DMS153 treated with DMSO at 0.1 percent for 48 hours (cell line): ENCODE data around the gene INO80E.

Experiments
- DNase-seq: peaks from one replicate; lab custom pipeline; 2025; ENCODE audit not compliant: unreplicated experiment; lab: John Stamatoyannopoulos, UW

The INO80E gene

DNA sequence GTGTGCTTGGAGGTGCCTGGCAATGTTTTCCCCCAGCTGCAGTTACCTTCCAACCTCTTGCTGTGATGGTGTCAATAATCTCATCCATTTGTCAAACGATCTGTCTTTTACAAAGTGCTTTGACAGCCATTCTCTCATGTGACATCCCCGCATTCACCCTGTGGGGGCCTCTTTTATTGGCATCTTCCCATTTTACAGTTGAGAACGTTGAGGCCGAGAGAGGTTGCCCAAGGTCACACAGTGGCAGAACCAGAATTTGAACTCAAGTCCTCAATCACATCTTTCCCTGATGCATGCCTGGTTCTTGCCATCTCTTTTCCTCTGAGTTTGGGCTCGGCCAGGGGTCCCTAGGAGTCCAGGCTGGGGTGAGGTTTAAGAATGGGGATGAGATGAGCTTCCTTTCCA is 20.9 kb upstream of the INO80E start:
- no peak for DNase-seq

GRCh38 chr16:29975811-29976511 is 20.1 kb upstream of the INO80E start:
- DNase-seq = no peak

- DNase-seq = no peak
Observed at GRCh38 chr16:29977063-29977825, 18.8 kb upstream of the INO80E start.

- no peak for DNase-seq
Observed at GRCh38 chr16:29978081-29978480, 18.0 kb upstream of the INO80E start.

DNA sequence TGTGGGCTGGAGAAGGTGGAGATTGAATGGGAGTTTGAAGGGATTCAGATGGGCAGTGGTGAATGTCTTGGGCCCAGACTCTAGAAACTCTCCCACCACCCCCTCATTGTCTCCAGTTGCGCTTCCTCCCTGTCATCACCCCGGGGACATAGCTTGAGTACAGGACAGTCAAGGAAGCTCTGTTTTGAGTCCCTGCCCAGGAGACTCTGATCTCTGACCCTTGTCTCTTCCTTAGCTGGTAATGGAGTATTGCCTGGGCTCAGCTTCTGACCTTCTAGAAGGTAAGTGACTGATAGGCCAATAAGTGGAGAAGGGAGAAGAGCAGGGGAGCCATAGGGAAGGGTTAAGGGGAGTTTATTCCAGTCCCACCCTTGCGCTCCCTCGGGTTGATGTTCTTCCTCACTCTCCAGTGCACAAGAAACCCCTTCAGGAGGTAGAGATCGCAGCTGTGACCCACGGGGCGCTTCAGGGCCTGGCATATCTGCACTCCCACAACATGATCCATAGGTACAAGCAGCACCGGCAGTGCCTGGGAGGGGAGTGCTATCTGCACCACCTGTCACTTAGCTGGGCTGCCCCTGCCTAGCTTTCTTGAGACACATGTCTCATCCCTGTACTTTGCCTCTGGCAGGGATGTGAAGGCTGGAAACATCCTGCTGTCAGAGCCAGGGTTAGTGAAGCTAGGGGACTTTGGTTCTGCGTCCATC is 17.3 kb upstream of the INO80E start:
- no peak for DNase-seq

GRCh38 chr16:29982560-29983419 is 13.3 kb upstream of the INO80E start:
- DNase-seq = no peak

- no peak for DNase-seq
Observed at GRCh38 chr16:29983420-29984136, 12.5 kb upstream of the INO80E start.

- no peak for DNase-seq
Observed at GRCh38 chr16:29984137-29984763, 11.8 kb upstream of the INO80E start.

DNA sequence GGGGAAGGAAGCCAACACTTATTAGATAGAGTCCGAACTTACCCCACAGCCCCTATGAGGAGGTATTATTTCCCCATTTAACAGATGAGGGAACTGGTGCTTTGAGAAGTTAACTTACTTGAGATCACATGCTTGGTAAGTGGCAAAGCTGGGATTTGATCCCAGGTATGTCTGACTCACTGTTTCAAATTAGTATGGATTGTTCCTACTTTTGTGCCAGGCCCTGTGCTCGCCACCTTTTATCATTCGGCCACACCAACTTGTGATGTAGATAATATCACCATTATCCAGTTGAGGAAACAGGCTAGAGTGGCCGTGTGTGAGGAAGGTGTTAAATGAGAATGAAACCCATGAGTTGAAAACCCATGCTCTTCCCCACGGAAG is 11.3 kb upstream of the INO80E start:
- DNase-seq = no peak

DNA sequence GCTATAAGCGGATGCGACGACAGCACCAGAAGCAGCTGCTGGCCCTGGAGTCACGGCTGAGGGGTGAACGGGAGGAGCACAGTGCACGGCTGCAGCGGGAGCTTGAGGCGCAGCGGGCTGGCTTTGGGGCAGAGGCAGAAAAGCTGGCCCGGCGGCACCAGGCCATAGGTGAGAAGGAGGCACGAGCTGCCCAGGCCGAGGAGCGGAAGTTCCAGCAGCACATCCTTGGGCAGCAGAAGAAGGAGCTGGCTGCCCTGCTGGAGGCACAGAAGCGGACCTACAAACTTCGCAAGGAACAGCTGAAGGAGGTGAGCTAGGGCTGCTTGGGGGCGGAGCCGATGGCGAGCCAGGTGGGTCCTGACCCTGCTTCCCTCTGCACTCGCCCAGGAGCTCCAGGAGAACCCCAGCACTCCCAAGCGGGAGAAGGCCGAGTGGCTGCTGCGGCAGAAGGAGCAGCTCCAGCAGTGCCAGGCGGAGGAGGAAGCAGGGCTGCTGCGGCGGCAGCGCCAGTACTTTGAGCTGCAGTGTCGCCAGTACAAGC is 10.7 kb upstream of the INO80E start:
- no peak for DNase-seq

DNA sequence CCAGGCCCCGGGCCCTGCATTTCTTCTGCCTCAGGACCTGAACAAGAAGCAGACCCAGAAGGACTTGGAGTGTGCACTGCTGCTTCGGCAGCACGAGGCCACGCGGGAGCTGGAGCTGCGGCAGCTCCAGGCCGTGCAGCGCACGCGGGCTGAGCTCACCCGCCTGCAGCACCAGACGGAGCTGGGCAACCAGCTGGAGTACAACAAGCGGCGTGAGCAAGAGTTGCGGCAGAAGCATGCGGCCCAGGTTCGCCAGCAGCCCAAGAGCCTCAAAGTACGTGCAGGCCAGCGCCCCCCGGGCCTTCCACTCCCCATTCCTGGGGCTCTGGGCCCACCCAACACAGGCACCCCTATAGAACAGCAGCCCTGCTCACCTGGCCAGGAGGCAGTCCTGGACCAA is 9.8 kb upstream of the INO80E start:
- DNase-seq = no peak

GRCh38 chr16:29986931-29987330 is 9.1 kb upstream of the INO80E start:
- no peak for DNase-seq

DNA sequence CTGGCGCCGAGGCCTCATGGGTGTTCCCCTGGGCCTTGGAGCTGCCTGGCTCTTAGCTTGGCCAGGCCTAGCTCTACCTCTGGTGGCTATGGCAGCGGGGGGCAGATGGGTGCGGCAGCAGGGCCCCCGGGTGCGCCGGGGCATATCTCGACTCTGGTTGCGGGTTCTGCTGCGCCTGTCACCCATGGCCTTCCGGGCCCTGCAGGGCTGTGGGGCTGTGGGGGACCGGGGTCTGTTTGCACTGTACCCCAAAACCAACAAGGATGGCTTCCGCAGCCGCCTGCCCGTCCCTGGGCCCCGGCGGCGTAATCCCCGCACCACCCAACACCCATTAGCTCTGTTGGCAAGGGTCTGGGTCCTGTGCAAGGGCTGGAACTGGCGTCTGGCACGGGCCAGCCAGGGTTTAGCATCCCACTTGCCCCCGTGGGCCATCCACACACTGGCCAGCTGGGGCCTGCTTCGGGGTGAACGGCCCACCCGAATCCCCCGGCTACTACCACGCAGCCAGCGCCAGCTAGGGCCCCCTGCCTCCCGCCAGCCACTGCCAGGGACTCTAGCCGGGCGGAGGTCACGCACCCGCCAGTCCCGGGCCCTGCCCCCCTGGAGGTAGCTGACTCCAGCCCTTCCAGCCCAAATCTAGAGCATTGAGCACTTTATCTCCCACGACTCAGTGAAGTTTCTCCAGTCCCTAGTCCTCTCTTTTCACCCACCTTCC is 8.5 kb upstream of the INO80E start:
- no peak for DNase-seq

GRCh38 chr16:29988346-29989075 is 7.5 kb upstream of the INO80E start:
- no peak for DNase-seq

DNA sequence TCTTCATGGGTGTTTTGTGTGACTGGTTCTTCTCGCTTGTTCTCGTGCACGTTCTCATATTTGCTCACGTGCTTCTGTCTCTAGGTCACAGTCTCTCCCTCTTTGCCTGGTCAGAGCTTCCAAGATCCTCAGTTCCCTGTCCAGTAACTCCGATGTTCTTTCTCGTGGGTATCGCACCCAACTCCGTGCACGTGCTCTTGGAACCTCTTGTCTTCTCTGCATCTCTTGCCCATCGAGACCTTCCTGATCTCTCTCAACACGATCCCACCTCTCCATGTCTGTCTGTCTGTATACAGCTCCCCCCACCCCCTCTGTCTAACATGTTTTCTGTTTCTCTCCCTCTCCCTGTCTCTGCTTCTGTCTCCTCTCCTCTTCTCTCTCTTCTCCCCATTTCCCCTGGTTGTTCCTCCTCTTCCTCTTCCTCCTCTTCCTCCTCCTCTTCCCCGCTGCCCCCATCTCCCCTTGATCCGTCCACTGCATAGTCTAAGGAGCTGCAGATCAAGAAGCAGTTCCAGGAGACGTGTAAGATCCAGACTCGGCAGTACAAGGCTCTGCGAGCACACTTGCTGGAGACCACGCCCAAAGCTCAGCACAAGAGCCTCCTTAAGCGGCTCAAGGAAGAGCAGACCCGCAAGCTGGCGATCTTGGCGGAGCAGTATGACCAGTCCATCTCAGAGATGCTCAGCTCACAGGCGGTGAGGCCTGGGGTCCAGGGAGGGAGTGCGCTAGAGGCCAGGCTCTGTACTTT is 6.8 kb upstream of the INO80E start:
- no peak for DNase-seq

- no peak for DNase-seq
Observed at GRCh38 chr16:29990034-29990433, 6.0 kb upstream of the INO80E start.

DNA sequence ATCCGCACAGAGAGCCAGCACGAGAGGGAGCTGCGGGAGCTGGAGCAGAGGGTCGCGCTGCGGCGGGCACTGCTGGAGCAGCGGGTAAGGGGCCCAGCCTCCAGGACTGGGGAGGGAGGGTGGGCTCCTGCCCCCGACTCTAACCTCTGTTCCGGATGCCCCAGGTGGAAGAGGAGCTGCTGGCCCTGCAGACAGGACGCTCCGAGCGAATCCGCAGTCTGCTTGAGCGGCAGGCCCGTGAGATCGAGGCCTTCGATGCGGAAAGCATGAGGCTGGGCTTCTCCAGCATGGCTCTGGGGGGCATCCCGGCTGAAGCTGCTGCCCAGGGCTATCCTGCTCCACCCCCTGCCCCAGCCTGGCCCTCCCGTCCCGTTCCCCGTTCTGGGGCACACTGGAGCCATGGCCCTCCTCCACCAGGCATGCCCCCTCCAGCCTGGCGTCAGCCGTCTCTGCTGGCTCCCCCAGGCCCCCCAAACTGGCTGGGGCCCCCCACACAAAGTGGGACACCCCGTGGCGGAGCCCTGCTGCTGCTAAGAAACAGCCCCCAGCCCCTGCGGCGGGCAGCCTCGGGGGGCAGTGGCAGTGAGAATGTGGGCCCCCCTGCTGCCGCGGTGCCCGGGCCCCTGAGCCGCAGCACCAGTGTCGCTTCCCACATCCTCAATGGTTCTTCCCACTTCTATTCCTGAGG is 5.0 kb upstream of the INO80E start:
- no peak for DNase-seq
